SK-N-SH (cell line): ENCODE data around the gene IRF9. TPM values are rescaled to one million over a fixed set of nuclear protein-coding genes. Genes with fewer than 3 reads are reported as not detected.

Experiments used
- CTCF ChIA-PET: fragments of 300-600, 350-600 bp; formaldehyde crosslinking; extraction: SDS; loops from one replicate; lab custom pipeline; 2021; lab: Yijun Ruan, JAX
- POLR2A ChIA-PET: fragments of 350-600 bp; sonication (Branson Sonifier 250); formaldehyde crosslinking; extraction: SDS; loops from one replicate; lab custom pipeline; 2020; ENCODE audit warnings: antibody characterized with exemption, inconsistent platforms; lab: Yijun Ruan, JAX
- DNase-seq: peaks from one replicate; pipeline ENCODE4 v3.0.0; 2012
- H2AFZ ChIP-seq: fragments of 200-600 bp; sonication (generic); 2 replicates; pipeline ENCODE4 v1.8.1; 2016; ENCODE audit warnings: antibody characterized with exemption, mild to moderate bottlenecking, low read depth
- H3F3A ChIP-seq: fragments of 200-600 bp; sonication (generic); replicated peaks from 2 replicates; pipeline ENCODE3; 2016; ENCODE audit warnings: antibody characterized with exemption, mild to moderate bottlenecking; ENCODE audit not compliant: insufficient read depth
- H3K27ac ChIP-seq, 2 experiments: fragments of 200-500 bp in 1 of 2; fragments of 200-600 bp in 1 of 2; sonication (Bioruptor generic) in 1 of 2; sonication (generic), shearing (Covaris generic) in 1 of 2; 2 replicates each; pipeline versions ENCODE4 v1.5.1 to v1.6.1; 2014 to 2016; ENCODE audit warnings: low read depth in 2 of 2, inconsistent platforms in 1 of 2, low read length in 1 of 2, mild to moderate bottlenecking in 1 of 2, mixed read lengths in 1 of 2
- H3K27me3 ChIP-seq: fragments of 200-600 bp; sonication (generic), shearing (Covaris generic); 2 replicates; pipeline ENCODE4 v1.6.1; 2016; ENCODE audit warnings: mixed run types; ENCODE audit not compliant: insufficient read depth
- H3K36me3 ChIP-seq, 2 experiments: fragments of 200-500 bp in 1 of 2; fragments of 200-600 bp in 1 of 2; sonication (Bioruptor generic) in 1 of 2; sonication (generic) in 1 of 2; replicated peaks in 1 of 2; 2 replicates each; pipeline versions ENCODE3 to v1.5.1; 2014 to 2016; ENCODE audit warnings: low read length in 1 of 2, mild to moderate bottlenecking in 1 of 2; ENCODE audit not compliant: insufficient read depth in 2 of 2, control insufficient read depth in 1 of 2
- H3K4me1 ChIP-seq, 2 experiments: fragments of 200-500 bp in 1 of 2; fragments of 200-600 bp in 1 of 2; sonication (Bioruptor generic) in 1 of 2; sonication (generic), shearing (Covaris generic) in 1 of 2; 2 replicates each; pipeline versions ENCODE4 v1.5.1 to v1.6.1; 2014 to 2016; ENCODE audit warnings: low read depth in 1 of 2, low read length in 1 of 2, mixed run types in 1 of 2; ENCODE audit not compliant: insufficient read depth in 2 of 2, control insufficient read depth in 1 of 2
- H3K4me2 ChIP-seq: fragments of 200-600 bp; sonication (generic), shearing (Covaris generic); 2 replicates; pipeline ENCODE4 v1.6.1; 2017; ENCODE audit warnings: mixed run types
- H3K4me3 ChIP-seq, 2 experiments: fragments of 200-500 bp in 1 of 2; fragments of 200-600 bp in 1 of 2; sonication (Bioruptor generic) in 1 of 2; sonication (generic), shearing (Covaris generic) in 1 of 2; 2 replicates each; pipeline versions ENCODE4 v1.5.1 to v1.8.1; 2014 to 2016; ENCODE audit warnings: low read depth in 2 of 2, inconsistent platforms in 1 of 2, low read length in 1 of 2, mild to moderate bottlenecking in 1 of 2, mixed read lengths in 1 of 2, moderate library complexity in 1 of 2
- H3K79me2 ChIP-seq: fragments of 200-600 bp; sonication (generic); 2 replicates; pipeline ENCODE4 v1.8.1; 2017; ENCODE audit warnings: mild to moderate bottlenecking; ENCODE audit not compliant: insufficient read depth
- H3K9ac ChIP-seq: fragments of 200-600 bp; sonication (generic); 2 replicates; pipeline ENCODE4 v1.6.1; 2017; ENCODE audit warnings: mixed run types
- H3K9me2 ChIP-seq: fragments of 200-600 bp; sonication (generic); 2 replicates; pipeline ENCODE4 v1.6.1; 2017; ENCODE audit warnings: mixed run types
- H3K9me3 ChIP-seq: fragments of 200-600 bp; sonication (generic); 2 replicates; pipeline ENCODE4 v1.6.1; 2017; ENCODE audit warnings: mixed run types, mild to moderate bottlenecking, moderate library complexity
- H4K20me1 ChIP-seq: fragments of 200-600 bp; sonication (generic); 2 replicates; pipeline ENCODE4 v1.6.1; 2017; ENCODE audit warnings: mild to moderate bottlenecking, mixed run types; ENCODE audit not compliant: insufficient read depth
- CHD2 ChIP-seq: fragments of 150-350 bp; IDR thresholded peaks from 2 replicates; pipeline ENCODE4 v1.6.1; 2018; ENCODE audit warnings: low read length; ENCODE audit not compliant: partially characterized antibody
- CTCF ChIP-seq: fragments of 200-600 bp; sonication (generic); IDR thresholded peaks from 2 replicates; pipeline ENCODE4 v1.6.1; 2017; ENCODE audit warnings: antibody characterized with exemption, mild to moderate bottlenecking, moderate library complexity
- FOXJ3 ChIP-seq: sonication (generic); formaldehyde crosslinking; IDR thresholded peaks from 2 replicates; pipeline ENCODE4 v1.5.1; 2020; ENCODE audit warnings: mild to moderate bottlenecking, missing genetic modification reagents
- IRF3 ChIP-seq: fragments of 150-350 bp; IDR thresholded peaks from 2 replicates; pipeline ENCODE4 v1.6.1; 2016; ENCODE audit warnings: mild to moderate bottlenecking, low read depth, low read length
- JUND ChIP-seq: IDR thresholded peaks from 2 replicates; pipeline ENCODE4 v1.4.0; 2012
- MEF2A ChIP-seq: IDR thresholded peaks from 2 replicates; pipeline ENCODE4 v1.4.0; 2012; ENCODE audit warnings: low read depth, borderline replicate concordance
- MXI1 ChIP-seq: IDR thresholded peaks from 2 replicates; pipeline ENCODE4 v1.6.1; 2012; ENCODE audit warnings: mild to moderate bottlenecking, low read depth, low read length, improper control_type of control experiment
- NFIC ChIP-seq: IDR thresholded peaks from 2 replicates; pipeline ENCODE4 v1.4.0; 2012; ENCODE audit warnings: borderline replicate concordance
- PBX3 ChIP-seq: IDR thresholded peaks from 2 replicates; pipeline ENCODE4; 2012
- REST ChIP-seq: IDR thresholded peaks from 2 replicates; pipeline ENCODE4 v1.6.1; 2012; ENCODE audit warnings: mild to moderate bottlenecking, low read depth, low read length, moderate library complexity
- RXRA ChIP-seq: IDR thresholded peaks from 2 replicates; pipeline ENCODE4 v1.4.0; 2012; ENCODE audit warnings: low read depth, mild to moderate bottlenecking, borderline replicate concordance
- SMC3 ChIP-seq: IDR thresholded peaks from 2 replicates; pipeline ENCODE4 v1.6.1; 2012; ENCODE audit warnings: low read depth, low read length, improper control_type of control experiment
- USF1 ChIP-seq: IDR thresholded peaks from 2 replicates; pipeline ENCODE4 v1.4.0; 2012; ENCODE audit warnings: low read depth, borderline replicate concordance
- YY1 ChIP-seq: IDR thresholded peaks from 2 replicates; pipeline ENCODE4 v1.4.0; 2012; ENCODE audit warnings: low read depth, mild to moderate bottlenecking
- ZBTB33 ChIP-seq: IDR thresholded peaks from 2 replicates; pipeline ENCODE4 v1.4.0; 2012; ENCODE audit warnings: low read depth, borderline replicate concordance
- WGBS: methylation state at CpG from one replicate; pipeline ENCODE4 v1.1.6; 2017; ENCODE audit warnings: low lambda C conversion rate; 5-methylcytosine and 5-hydroxymethylcytosine counted together
- polyA plus RNA-seq, 3 experiments: library from polyadenylated mRNA; depleted of rRNA; stranded (reverse); fragments of >200 nt; gene quantifications; 2 replicates each; pipeline ENCODE4 v1.2.3, GENCODE V29; 2012

Gene IRF9
- polyA plus RNA-seq, 1 of the 3 experiments (the other 2 are of a cell fraction): 37.6 TPM

- Histone ChIP-seq H3K9me2 (no peaks in the 10 kb centered on the region), H3K36me3 (peaks cover 35 to 57% of the 10 kb centered on the region in 2 experiments), H3K79me2 (peaks cover 17% of the 10 kb centered on the region; the same call in 1 of the 2 replicates), H3F3A (no peaks in the 10 kb centered on the region), H3K27me3 (no peaks in the 10 kb centered on the region), H3K4me2 (no peak overlapping the region), H2AFZ (no peak overlapping the region), H4K20me1 (no peaks in the 10 kb centered on the region), H3K9ac (no peak overlapping the region), H3K4me3 (no peak overlapping the region), H3K27ac (no peak overlapping the region), H3K4me1 (no peaks in the 10 kb centered on the region), H3K9me3 (no peaks in the 10 kb centered on the region)
- ChIA-PET POLR2A (interaction anchor here (1.6 kb wide), 1 partner anchor 9 kb away, joined by 5 read pairs; the partner anchor contains the start of gene TM9SF1), CTCF (interaction anchor here (1.8 kb wide), 1 partner anchor 43 kb away, joined by 4 read pairs; the partner anchor contains the start of gene IRF9)
- 96% methylated on average over 7 of the region's 7 CpGs for WGBS
- TF ChIP-seq NFIC: no peak
- no peak for TF ChIP-seq CTCF
- TF ChIP-seq MEF2A: no peak
- no peak for TF ChIP-seq MXI1
- TF ChIP-seq JUND: no peak
- TF ChIP-seq FOXJ3: no peak
- no peak for TF ChIP-seq SMC3
- TF ChIP-seq YY1: no peak
- no peak for TF ChIP-seq ZBTB33
- TF ChIP-seq REST: no peak
- TF ChIP-seq USF1: no peak
- TF ChIP-seq IRF3: no peak
- TF ChIP-seq RXRA: no peak
- no peak for TF ChIP-seq CHD2
- no peak for TF ChIP-seq PBX3
- DNase-seq: no peak
These were observed 43.4 kb downstream of the IRF9 start for GRCh38 chr14:24204163-24205146.
